ENCODE measurements around the gene SST. TPM values are rescaled to one million over a fixed set of nuclear protein-coding genes. Genes with fewer than 3 reads are reported as not detected.

Gene SST
- polyA plus RNA-seq, 6 donors from 2014 or later, result not detected

DNA sequence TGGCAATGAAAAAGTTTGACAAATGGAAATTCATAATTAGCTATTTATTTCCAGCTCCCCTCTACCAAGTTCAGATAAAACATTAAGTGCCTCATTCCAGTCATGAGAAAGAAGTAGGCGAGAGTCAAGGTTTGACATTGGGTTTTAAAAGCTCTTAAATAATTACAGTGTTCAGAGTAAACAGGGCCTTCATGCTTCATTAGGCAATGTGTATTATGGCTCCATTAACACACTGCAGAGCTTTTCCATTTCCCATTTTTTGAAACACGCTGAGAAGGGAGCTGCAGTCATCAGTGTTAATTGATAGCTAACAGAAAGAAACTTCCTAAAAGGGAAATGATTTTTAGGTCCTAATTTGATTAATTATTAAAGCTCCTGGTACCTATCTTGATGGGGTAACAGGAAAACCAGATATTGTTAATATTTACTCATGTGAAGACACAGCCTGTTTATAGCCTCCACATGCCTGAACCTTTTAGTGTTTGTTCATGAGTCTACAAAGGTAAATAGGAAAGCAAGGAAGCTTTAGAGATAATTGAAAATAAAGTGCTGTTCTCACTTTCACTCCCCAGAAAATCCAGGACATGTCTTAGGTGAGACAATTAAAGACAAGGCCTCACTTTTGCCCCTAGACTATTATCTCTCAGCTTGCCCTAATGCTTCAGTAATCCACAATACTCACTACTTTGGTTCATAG, 28.7 kb downstream of the SST start:
- ATAC-seq (ENCODE audit: low read depth in 2 of 2) (no peak), DNase-seq (no peak)
- H3K27ac Mint-ChIP-seq, result no peak overlapping the region
- no peak overlapping the region for H3K4me3 Mint-ChIP-seq
- no peaks in the 10 kb centered on the region for H3K4me1 Mint-ChIP-seq
- H3K36me3 Mint-ChIP-seq, result no peaks in the 10 kb centered on the region
- peaks cover 0 to 20% (median 5%) of the 10 kb centered on the region in 7 donors for H3K9me3 Mint-ChIP-seq
- peaks cover 32 to 59% (median 40%) of the 10 kb centered on the region in 3 donors for H3K27me3 Mint-ChIP-seq

DNA sequence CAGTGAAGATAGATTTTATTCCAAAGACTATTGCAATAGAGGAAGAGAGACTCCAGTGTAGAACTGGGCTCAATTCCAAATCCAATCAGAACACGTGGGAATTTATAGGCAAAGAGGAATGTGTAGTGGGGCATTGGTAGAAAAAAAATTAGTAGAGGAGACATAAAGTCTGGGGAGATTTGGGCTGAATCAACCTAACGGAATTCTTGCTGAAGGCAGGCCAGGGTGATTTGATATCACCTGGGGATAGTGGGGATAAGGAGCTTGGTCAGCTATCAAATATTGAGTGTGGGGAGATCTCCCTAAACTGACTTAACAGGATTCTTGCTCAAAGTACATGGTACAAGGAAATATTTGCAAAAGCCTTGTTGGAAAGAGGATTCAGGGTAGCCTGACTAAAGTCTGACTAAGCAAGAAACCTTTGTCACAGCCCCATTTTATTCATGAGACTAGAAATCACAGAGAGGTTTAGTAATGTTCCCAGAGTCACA, 29.6 kb downstream of the SST start:
- Mint-ChIP-seq H3K27me3 (peaks cover 32 to 56% (median 38%) of the 10 kb centered on the region in 3 donors), H3K36me3 (no peaks in the 10 kb centered on the region), H3K9me3 (peaks cover 0 to 20% (median 8%) of the 10 kb centered on the region in 7 donors), H3K4me3 (no peak overlapping the region), H3K27ac (no peak overlapping the region), H3K4me1 (no peaks in the 10 kb centered on the region)
- ATAC-seq (ENCODE audit: low read depth in 2 of 2) (no peak), DNase-seq (no peak)

DNA sequence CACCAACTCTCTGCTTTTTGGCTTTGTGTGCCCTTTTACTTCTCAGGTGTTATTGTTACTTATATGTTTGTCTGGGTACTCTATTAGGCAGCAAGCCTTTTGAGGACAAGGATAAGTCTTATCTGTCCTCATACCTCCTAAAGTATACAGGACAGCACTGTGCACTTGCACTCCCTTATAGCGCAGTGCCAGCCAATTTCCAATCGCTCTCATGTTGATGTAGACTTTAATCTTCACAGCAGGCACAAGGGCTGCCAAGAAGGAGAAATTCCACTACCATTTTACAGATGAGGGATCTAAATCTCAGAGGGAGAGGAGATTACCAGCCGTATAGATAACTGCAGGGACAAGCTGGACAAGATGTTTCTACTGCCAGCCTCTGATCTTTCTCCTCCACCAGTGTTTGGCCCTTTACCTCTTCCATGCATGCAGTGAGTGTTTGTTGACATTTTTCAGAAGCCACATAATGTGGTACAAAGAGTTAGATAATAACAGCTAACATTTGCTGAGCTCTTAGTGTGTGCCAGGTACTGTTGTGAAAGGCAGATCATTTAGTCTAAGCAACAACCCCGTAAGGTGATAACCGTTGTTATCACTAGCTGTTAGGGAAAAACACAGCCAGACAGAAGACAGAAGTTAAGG, 30.1 kb downstream of the SST start:
- Mint-ChIP-seq H3K4me1 (no peaks in the 10 kb centered on the region), H3K9me3 (peaks cover 2 to 24% (median 10%) of the 10 kb centered on the region in 7 donors), H3K4me3 (no peak overlapping the region), H3K36me3 (peaks cover 2 to 5% of the 10 kb centered on the region in 2 donors), H3K27me3 (peaks cover 32 to 53% (median 32%) of the 10 kb centered on the region in 3 donors), H3K27ac (no peak overlapping the region)
- no peak for DNase-seq
- ATAC-seq (ENCODE audit: low read depth in 2 of 2), result no peak

DNA sequence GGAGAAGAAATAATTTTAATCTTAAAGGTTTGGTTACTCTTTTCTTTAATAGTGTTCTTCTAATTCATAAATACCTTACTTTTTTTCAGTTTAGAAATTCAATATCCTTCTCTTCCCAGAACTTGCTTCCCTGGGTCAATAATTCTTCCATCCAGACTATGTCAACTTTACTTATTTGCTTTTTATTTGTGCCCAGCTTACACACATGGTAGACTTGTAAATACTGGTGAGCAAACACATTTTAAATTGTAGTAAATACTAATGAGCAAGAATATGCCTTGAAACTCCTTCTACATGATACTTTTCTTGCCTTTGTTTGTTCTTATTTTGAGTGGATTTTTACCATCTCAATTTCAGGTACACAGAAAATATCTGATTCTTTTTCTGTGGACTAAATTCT, 33.7 kb downstream of the SST start:
- Mint-ChIP-seq H3K9me3 (peaks cover 9 to 37% (median 16%) of the 10 kb centered on the region in 7 donors), H3K27me3 (peaks cover 12 to 48% (median 31%) of the 10 kb centered on the region in 3 donors), H3K4me1 (no peaks in the 10 kb centered on the region), H3K4me3 (no peak overlapping the region), H3K27ac (no peak overlapping the region), H3K36me3 (peaks cover 4 to 18% of the 10 kb centered on the region in 2 donors)
- no peak for ATAC-seq (ENCODE audit: low read depth in 2 of 2)
- DNase-seq, result no peak

DNA sequence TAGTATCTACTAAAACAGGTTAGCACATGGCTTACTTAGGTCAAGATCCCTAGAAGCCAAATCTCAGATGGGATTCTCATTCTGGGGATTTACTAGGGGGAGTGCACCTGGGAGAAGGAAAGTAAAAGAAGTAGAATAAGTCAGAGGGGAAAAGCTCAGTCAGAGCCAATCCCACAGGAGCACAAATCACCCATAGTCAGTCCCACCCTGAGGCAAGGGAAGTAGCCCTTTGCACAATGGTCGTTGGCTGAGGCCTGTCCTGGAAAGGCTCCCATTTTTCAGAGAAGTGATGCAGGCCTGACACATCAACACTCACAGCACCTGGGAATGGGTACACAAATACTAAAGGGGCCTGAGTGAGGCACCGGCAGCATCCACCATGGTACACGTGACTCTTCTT, 39.8 kb downstream of the SST start:
- Mint-ChIP-seq H3K4me1 (no peaks in the 10 kb centered on the region), H3K4me3 (no peak overlapping the region), H3K27me3 (peaks cover 12 to 23% (median 19%) of the 10 kb centered on the region in 3 donors), H3K27ac (no peak overlapping the region), H3K36me3 (peaks cover 4 to 17% of the 10 kb centered on the region in 2 donors), H3K9me3 (peaks cover 4 to 17% (median 12%) of the 10 kb centered on the region in 7 donors)
- DNase-seq (no peak), ATAC-seq (ENCODE audit: low read depth in 2 of 2) (no peak)

DNA sequence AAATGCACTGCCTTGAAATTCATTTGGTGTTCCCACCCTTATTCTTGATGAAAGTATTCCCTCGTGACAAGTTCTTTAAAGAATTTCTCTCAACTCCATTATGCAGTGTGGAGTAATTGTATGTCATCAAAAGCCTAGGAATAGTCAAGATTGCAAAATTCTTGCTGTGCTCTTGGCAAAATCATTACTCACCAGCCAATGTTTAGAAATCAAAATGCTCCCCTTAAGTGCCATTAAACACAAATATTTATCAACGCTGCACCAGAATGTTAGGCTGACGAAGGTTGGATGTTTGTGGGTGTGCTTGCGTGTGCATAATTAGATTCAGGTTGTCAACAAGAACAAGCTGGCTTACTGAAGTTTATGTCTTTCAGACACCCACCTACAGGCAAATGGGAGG, 40.5 kb downstream of the SST start:
- no peaks in the 10 kb centered on the region for H3K4me1 Mint-ChIP-seq
- no peak for ATAC-seq (ENCODE audit: low read depth in 2 of 2)
- peaks cover 0 to 10% of the 10 kb centered on the region in 2 donors for H3K36me3 Mint-ChIP-seq
- peaks cover 0 to 11% (median 6%) of the 10 kb centered on the region in 7 donors for H3K9me3 Mint-ChIP-seq
- DNase-seq, result no peak
- H3K27ac Mint-ChIP-seq, result no peak overlapping the region
- no peak overlapping the region for H3K4me3 Mint-ChIP-seq
- H3K27me3 Mint-ChIP-seq, result peaks cover 17 to 23% (median 19%) of the 10 kb centered on the region in 3 donors

DNA sequence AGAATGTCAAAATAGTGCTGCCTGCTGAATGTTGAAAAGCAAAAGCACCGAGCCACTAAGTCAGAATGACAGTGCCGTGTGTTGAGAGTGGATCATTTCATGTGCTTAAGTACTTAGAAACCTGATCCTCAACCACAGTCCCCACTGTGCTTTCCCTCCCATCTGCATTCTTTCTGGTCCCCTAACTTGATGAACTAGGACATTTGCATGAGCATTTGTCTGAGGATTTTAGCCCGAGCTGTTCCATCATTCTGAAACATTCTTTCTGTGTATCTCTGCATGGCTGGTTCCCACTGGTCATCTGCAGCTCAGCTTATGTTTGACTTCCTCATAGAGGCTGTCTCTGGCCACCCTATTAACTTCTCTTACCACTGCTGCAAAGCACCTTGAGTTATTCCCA, 42.0 kb downstream of the SST start:
- Mint-ChIP-seq H3K4me3 (no peak overlapping the region), H3K27ac (no peak overlapping the region), H3K27me3 (peaks cover 28 to 35% (median 30%) of the 10 kb centered on the region in 3 donors), H3K9me3 (peaks cover 0 to under 1% (median 0%) of the 10 kb centered on the region in 7 donors), H3K36me3 (peaks cover 0 to 1% of the 10 kb centered on the region in 2 donors), H3K4me1 (no peaks in the 10 kb centered on the region)
- no peak for DNase-seq
- no peak for ATAC-seq (ENCODE audit: low read depth in 2 of 2)

DNA sequence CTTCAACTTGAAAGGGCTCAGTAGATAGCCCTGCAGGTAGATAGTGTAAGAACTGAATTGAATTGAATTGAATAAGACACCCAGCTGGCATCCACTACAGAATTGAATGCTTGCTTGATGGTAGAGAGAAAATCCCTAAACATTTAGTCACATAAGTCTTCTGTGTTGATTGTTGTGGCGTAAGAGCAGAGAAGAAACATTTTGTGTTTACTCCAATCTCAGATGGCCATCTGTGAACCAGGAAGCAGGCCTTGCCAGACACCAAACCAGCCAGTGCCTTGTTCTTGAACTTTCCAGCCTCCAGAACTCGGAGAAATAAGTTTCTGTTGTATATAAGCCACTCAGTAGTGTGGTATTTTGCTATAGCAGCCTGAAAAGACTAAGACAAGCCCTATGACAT, 43.6 kb downstream of the SST start:
- Mint-ChIP-seq H3K4me1 (no peaks in the 10 kb centered on the region), H3K9me3 (no peaks in the 10 kb centered on the region), H3K27ac (no peak overlapping the region), H3K4me3 (no peak overlapping the region), H3K36me3 (no peaks in the 10 kb centered on the region), H3K27me3 (peaks cover 31 to 42% (median 33%) of the 10 kb centered on the region in 3 donors)
- no peak for ATAC-seq (ENCODE audit: low read depth in 2 of 2)
- DNase-seq, result no peak

DNA sequence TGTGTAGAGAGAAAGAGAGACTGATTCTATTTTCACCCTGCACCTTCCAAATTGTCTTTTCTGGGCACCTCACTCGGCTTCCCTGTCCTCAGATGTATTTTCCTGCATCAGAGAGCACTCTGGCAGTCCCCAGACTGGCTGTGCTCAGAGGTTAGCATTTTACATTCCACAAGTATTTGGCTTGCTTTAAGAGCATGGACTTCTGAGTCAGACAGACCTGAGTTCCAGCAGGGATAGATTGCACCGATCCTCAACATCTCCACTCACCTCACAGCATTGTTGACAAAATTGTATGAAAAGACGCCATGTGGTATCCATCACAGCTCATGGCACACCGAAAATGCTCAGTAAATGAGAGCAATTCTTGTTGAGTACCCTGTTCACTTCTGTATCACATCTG, 45.6 kb downstream of the SST start:
- no peak overlapping the region for H3K4me3 Mint-ChIP-seq
- H3K27ac Mint-ChIP-seq, result no peak overlapping the region
- H3K4me1 Mint-ChIP-seq, result no peaks in the 10 kb centered on the region
- DNase-seq (no peak), ATAC-seq (ENCODE audit: low read depth in 2 of 2) (no peak)
- H3K27me3 Mint-ChIP-seq, result peaks cover 22 to 40% (median 28%) of the 10 kb centered on the region in 3 donors
- no peaks in the 10 kb centered on the region for H3K9me3 Mint-ChIP-seq
- H3K36me3 Mint-ChIP-seq, result no peaks in the 10 kb centered on the region

DNA sequence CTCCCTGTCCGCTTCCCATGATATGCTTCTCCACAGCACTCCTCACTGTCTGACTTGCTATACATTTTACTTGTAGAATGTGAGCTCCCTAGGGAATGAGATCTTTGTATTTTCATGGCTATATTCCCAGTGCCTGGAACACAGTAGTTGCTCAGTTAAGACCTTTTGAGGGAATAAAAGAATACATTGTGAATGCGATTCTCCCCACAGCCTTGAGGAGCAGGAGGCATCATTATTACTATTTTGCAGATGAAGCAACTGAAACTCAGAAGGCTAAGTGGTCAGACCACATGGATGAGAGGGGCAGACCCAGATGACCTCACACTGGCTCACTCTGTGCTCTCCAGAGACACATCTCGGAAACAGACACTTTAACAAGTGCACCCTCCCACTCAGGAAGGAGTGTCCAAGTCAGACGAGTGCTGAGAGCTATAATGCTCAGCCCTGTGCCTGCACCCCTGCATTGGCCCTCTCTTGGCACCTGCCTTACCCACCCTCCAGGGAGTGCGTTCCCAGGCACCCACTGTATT, 46.8 kb downstream of the SST start:
- no peaks in the 10 kb centered on the region for H3K36me3 Mint-ChIP-seq
- ATAC-seq (ENCODE audit: low read depth in 2 of 2), result no peak
- no peaks in the 10 kb centered on the region for H3K9me3 Mint-ChIP-seq
- H3K27me3 Mint-ChIP-seq, result peaks cover 29 to 37% (median 32%) of the 10 kb centered on the region in 3 donors
- H3K4me1 Mint-ChIP-seq, result no peaks in the 10 kb centered on the region
- H3K27ac Mint-ChIP-seq, result no peak overlapping the region
- no peak overlapping the region for H3K4me3 Mint-ChIP-seq
- DNase-seq, result no peak

DNA sequence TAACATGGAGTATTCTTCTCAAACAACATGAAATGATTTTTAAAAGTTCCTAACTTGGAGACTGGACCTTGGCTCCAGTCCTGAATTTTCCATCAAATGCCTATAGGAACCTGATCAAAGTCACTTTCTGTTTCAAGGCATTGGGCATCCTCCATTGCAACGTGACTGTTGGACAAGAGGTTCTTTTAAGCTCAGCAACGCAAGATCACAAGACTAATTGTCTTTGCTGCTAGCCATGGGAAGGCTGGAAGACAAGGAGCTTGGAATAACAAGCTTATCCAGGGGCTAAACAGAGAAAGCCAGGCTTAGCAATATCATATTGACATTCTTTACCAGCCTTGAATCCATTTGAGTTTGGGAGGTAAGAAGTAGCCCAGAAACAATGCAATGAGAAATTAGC, 48.3 kb downstream of the SST start:
- no peak for ATAC-seq (ENCODE audit: low read depth in 2 of 2)
- no peaks in the 10 kb centered on the region for H3K36me3 Mint-ChIP-seq

DNA sequence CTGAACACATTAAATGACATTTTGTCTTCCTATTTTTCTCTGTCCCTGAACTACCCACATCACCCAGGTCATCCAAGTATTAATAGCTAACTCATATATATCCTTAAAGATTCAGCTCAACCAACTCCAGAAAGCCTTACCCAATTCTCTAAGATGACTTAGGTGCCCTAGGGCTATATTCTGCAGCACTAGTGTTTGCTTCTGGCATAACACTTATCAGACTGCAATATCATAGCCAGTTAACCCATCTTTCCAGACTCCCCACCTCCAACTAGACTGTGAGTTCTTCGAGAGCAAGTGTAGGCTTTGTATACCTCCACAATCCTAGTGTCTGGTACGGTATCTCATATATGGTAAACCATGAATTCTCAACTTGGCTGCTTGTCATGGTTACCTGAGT, 50.7 kb downstream of the SST start:
- no peaks in the 10 kb centered on the region for H3K9me3 Mint-ChIP-seq
- no peak overlapping the region for H3K27ac Mint-ChIP-seq
- ATAC-seq (ENCODE audit: low read depth in 2 of 2), result no peak
- H3K36me3 Mint-ChIP-seq, result no peaks in the 10 kb centered on the region
- H3K4me1 Mint-ChIP-seq, result no peaks in the 10 kb centered on the region
- no peak overlapping the region for H3K4me3 Mint-ChIP-seq
- H3K27me3 Mint-ChIP-seq, result peaks cover 19 to 43% (median 25%) of the 10 kb centered on the region in 3 donors
- no peak for DNase-seq

More for the DNA sequence above, 48.3 kb downstream of the SST start:
- no peaks in the 10 kb centered on the region for H3K4me1 Mint-ChIP-seq
- no peak for DNase-seq
- no peaks in the 10 kb centered on the region for H3K9me3 Mint-ChIP-seq
- H3K4me3 Mint-ChIP-seq, result no peak overlapping the region
- H3K27me3 Mint-ChIP-seq, result peaks cover 28 to 40% (median 29%) of the 10 kb centered on the region in 3 donors
- no peak overlapping the region for H3K27ac Mint-ChIP-seq

Data from naive B cell (primary cell).